ENCODE results near the gene FRMD4B.

GRCh38 chr3:69409011-69409410 lies 23.1 kb upstream of the FRMD4B start:
- TF ChIP-seq CTCF (conservative IDR thresholded peaks at IDR 0.05 in 1 of 2, IDR thresholded peaks at IDR 0.05 in 1 of 2; ENCODE audit: extremely low read depth in 1 of 2, insufficient read depth in 1 of 2, low read depth in 1 of 2, low read length in 2 of 2): no peak
- TF ChIP-seq EZH2 (IDR thresholded peaks at IDR 0.05; ENCODE audit: borderline replicate concordance, low read length): no peak
